GM11168 (cell line): ENCODE data around the gene ROBO2.
"Not testable (repeated sequence)": the region's sequence is repeated elsewhere in the genome, so short reads cannot be mapped to it uniquely, and the experiment has no call there.

Source experiments
- in situ Hi-C: fragments of 300-500 bp; cut with MboI; formaldehyde crosslinking; loops from one replicate; pipeline ENCODE4 v1.12.0; 2022; ENCODE audit warnings: low sequenced_read_pairs; ENCODE audit not compliant: unreplicated experiment

ROBO2 gene

DNA sequence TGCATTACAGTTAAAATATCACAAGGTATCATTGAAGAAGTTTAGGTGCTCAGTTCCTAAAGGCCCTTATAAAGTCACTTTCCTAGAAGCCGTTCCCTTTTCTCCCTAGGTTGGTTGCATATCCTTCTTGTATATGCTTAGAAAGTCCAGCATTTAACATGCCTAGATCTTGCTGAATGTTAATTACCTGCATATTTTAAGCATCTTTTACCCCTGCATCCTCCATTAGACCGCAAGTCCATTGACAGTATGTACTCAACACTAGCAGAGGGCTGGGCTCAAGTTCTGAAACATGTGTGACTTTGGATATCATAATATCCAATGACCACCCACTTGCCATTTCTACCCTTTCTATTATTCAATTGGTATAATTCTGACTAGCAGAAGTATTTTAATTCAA is 336.6 kb downstream of the ROBO2 start:
- in situ Hi-C loops = no loop called here

DNA sequence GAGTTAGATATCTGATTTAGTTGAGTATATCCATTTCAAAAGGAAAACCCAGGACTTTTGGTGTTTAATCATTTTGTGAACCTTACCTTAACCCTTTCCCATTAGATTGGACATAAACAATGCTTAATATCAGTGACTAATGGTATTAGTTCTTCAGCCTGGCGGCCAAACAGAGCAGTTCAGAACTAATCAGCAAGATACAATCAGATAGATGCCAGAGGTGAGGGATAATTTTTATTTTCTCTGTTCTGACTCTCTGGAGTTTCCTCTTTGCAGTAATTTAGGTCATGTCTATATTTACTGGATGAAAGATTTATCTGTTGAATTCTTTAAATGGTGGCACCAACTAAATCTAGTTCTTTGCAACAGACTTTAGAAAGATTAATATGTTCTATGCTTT is 337.8 kb downstream of the ROBO2 start:
- in situ Hi-C loops = no loop called here

DNA sequence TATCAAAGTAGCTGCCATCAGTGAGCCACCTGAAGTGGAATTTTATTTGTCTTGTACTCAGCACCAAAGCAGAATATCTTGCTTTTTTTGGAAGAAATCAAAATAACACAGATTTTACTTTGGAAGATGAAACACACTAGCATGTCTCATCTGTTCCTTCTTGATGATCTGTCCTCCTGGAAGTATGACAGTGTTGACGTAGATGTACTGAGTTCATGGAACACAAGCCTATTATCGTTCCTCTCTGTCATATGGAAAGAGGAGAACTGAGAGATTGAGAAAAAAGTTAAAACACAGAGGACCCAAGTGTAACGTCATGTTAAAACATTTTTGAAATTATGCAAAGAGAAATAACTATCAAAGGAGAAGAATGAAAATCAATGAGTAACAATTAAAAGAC is 340.2 kb downstream of the ROBO2 start:
- in situ Hi-C loops = no loop called here

DNA sequence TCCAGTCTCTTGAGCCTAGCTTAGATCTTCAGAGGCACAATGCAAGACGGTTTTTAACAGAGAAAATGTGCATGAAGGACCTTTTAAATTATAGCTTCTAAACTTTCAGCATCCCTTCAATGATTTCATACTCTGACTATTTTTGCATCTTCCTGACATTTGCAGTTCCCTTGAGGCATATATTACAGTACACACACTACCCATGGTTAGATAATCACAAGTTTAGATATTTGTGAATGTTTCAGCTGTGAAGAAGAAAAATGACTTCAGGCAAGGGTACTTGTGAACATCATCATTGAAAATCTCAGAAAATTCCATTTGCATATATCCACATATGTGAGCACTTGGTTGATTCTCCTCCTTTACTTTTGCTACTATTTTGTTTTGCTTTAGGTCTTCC is 341.5 kb downstream of the ROBO2 start:
- in situ Hi-C loops = no loop called here

DNA sequence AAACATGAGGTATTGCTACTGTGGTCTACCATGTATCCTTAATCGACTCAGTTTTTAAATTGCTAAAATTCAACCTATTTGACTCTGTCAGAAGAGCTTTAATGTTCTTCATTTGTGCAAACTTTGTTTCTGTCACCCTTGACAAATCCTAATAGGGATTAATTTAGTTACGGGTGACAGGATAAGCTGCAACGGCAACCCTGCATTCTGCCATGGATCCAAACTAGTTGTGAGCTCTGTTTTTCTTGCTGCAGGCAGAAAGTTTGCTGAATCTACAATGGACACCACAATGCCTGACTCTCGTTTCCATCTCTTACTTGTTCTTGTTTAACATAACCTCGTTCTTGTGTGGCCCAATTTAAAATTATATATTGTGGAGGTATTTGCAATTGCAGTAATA is 352.3 kb downstream of the ROBO2 start:
- in situ Hi-C loops = no loop called here

DNA sequence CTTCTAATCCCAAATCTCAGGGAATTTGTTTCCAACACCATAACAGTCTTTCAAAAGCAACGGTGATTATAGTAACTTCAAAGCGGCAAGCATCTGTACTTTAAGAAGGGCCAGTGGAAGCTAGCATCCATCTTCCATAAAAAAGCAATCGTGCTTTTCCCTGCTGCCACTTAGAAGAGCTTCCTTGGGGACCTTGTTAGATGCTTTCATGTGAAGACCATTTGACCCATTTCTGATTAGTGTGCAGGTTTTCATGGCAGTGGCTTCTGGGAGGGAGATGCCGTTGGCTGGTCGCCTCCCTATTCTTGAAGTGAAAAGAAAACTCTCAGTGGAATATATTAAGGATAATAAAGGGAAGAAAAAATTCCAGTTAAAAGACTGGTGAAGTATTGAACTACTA is 354.1 kb downstream of the ROBO2 start:
- in situ Hi-C loops = no loop called here

DNA sequence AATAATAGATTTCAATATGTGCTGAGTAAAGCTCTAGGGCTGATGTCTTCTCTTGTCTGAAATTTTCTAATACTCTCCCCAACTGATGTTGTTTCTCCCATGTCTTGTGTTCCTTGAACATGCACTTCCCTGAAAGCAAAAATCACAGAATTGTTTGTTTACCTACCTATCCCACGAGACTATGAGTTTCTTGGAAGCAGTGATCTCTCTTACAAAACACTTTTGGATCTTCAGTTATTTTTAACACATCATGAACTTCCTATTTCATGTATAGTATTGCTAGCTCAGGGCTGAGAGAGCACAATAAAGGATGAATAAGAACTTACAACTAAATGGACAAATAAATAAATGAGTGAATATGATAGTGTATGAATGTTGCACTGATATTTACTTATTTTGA is 365.0 kb downstream of the ROBO2 start:
- in situ Hi-C loops = no loop called here

DNA sequence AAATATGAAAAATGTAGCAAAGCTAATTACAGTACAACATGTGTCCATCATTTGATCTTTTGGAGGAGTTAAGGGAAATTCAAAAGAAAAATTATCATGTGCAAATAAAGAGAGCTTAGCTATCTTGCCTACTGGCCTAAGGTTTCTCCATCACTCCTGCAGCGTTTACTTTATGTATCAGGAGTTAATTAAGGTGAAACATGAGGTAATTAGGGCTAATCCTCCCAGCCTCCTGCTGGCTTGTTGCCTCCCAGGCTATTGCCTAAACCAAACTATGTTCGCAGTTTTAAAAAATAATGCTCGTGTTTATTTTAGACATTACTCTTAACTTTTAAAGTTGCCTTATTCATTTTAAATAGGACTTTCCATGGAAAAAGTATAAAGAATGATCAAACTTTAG is 367.5 kb downstream of the ROBO2 start:
- in situ Hi-C loops = no loop called here

DNA sequence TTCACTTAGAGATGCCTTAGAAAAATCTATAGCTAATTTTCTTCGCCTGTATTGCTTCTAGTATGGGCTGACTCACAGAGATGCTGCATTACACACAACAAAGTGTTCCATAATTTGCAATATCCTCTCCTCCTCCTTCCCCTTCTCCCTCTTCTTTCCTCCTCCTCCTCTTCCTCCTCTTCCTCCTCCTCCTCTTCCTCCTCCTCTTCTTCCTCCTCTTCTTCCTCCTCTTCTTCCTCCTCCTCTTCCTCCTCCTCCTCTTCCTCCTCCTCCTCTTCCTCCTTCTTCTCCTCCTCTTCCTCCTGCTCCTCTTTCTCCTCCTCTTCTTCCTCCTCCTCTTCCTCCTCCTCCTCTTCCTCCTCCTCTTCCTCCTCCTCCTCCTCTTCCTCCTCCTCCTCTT is 370.4 kb downstream of the ROBO2 start:
- in situ Hi-C loops = not testable (repeated sequence)

DNA sequence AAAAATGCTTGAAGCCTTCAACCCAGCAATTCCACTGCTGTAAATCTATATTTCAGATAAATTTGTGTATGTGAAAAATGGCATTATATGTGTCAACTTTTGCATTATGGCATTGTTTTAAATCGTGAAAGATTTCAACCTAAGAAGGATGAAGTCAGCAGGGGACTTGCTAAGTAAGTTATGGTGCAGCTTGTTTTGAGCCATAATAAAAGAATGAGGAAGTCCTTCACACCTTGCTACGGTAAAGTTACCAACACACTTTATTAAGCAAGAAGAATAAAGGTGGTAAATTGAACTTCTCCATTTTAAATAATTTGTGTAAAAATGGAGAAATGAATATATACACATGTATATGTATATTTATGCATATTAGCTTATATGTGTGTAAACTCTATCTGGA is 371.4 kb downstream of the ROBO2 start:
- in situ Hi-C loops = no loop called here

DNA sequence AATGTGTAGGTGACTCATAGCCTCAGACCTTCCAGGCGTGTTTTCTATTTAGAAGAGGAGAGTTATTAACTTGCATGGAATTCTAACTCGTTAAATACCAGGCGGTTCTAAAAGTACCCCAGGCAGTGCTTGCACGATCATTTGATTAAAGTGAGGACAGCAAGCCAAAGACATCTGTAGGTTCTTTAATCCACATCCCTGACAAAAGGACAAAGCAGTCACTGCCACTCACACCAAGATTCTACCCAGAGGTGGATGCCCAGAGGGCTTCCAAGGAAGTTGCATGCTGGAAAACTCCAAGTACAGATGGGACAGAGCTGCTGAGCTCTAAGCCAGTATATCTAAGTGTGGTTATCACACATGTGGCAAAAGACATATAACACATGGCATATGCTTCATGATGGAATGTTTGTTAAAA is 372.1 kb downstream of the ROBO2 start:
- in situ Hi-C loops = no loop called here

DNA sequence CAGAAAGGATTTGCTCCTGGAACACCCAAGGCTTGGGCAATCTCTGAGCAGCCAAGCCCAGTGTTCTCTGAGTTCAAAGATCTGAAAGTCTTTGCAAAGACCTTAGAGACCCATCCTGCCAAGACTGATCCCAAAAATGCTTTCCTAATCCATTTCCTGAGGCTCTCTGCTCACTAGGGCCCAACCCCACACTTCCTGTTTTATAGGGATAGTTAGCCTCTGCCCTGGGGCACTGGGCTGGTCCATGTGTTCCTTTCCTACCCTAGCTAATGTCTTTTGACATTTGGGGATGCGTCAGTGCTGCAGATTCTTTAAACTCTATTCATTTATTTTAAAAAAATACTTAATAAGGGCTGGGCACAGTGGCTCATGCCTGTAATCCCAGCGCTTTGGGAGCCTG is 372.7 kb downstream of the ROBO2 start:
- in situ Hi-C loops = no loop called here

DNA sequence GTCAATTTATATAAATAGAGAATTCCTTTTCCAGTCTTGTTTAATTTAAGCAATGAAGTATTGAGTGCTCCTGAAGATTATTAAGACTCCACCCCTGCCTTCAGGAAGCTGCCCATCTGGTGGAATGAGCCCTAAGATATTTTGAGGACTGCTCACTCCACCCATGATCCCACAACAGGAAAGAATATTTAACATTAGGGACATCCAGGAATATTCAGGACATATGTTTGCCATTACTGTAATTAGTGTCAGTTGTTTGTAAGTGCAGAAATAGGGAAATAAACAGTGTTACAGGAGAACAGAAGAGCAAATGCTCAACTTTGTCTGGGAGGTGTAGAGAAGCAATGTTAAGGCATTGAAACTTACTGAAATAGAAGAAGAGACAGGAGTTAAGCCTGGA is 375.0 kb downstream of the ROBO2 start:
- in situ Hi-C loops = no loop called here

DNA sequence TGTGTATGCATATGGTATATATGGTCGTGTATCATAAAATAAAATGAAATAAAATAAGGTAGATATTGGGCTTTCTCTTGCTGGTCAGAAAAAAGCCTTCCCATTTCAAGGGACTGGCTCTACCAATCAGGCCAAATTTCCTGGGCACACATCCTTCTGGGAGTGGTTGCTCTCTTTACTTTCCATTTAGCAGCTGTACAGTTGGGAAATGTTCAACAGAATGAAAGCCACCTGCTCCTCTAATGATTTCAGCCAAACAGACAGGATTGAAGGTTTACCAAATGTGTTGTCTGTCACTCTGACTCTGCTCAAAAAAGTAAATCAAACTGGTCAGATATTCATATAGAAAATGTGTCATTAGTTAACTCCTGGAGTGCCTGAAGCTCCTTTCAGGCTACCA is 380.4 kb downstream of the ROBO2 start:
- in situ Hi-C loops = no loop called here

DNA sequence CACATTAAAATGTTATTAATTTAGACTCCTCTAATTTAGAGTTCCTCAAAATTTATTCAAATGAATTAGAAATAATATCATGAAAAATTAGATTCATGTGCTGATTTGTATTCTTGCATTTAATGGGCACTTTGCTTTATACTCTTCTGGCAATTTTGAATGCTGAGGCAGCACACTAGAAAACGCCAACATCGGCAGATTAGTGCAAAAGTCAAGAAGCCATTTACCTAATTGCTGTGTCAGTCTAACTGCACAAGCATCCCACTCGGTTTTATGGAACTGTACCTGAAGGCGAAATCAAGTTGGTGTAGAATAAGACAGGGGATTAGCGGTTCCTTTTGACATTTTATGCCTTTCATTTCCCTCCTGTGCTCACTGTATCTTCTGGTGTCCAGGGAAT is 382.0 kb downstream of the ROBO2 start:
- in situ Hi-C loops = no loop called here

DNA sequence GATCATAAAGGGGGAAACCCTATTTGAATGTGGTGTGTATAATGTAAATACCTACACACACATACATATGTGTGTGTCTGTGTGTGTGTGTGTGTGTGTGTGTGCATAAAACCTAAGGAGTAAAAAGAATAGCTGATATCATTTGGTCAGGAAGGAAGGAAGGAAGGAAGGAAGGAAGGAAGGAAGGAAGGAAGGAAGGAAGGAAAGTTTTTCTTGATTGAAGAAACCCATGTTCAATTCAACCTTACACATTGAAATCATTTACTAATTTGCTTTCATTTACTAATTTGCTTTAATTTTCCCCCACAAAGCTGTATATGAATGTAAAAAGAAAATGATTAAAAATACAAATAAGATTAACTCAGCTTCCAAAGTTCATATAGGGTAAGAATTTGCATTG is 386.6 kb downstream of the ROBO2 start:
- in situ Hi-C loops = no loop called here

DNA sequence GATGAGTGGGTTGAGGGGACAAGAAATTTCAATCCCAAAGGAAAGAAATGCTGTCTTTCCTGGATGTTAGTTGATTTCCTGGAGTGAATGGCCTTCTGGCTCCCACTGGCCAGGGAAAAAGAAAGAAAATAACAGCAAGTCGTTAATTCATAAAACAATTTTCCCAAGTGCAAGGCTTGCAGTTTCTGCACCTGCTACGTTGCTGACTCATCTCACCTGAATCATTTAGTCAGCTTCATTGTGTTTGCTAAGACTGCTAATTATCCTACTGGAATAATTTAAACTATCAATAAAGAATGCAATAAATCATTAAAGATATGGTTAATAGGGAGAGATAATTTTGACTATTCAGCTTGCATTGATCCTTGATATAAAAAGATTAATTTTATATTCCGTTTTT is 387.6 kb downstream of the ROBO2 start:
- in situ Hi-C loops = no loop called here

DNA sequence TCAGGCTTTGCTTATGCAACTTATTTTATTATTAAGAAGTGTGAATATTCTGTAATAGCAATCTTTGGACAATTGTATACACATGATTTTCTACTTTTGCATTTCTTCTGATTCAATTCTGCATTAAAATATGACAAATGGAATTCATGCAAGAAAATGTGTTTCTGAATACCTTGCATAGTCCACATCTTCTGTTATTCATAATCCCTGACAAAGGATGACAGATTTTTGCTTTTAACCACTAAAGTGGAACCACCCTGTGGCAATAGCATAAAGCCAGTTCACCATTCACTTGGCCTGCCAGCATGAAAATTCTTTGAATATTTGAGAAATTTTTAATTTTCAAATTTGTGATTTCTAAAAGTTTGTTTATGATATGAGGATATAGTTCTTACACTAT is 397.0 kb downstream of the ROBO2 start:
- in situ Hi-C loops = no loop called here

DNA sequence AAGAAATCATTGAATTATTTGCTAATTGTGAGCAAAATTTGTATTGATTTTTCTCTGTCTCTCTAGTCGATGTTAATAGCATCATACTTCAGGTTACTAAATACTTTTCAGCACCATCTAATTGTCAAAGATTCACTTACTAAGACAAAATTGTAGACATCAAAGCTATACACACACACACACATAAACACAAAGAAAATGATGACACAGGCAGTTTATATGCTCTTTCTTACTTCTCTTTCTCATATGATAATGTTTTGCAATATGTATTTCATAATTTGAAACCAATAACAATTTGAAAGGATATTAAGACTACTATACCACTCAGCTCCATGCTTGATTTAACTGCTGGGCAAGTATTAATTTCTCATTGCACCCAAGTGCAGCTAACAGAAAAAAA is 406.2 kb downstream of the ROBO2 start:
- in situ Hi-C loops = no loop called here

DNA sequence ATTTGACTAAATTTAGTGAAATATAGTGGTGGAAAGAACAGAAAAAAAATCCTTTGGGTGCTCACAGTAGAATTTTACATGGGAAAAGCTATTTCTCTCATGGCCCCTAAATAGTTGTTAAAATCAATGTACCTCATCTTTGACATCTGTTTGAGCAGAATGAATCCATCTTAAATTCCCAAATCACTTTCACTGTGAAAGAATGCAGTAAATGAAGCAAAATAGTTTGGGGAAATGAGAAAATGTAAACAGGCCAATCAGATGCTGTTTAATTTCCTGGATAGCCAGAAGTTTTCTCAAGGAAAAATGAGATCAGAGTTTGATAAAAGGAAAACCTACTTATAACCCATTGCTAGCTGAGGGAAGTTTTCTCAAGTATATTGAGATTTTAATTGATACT is 406.9 kb downstream of the ROBO2 start:
- in situ Hi-C loops = no loop called here

DNA sequence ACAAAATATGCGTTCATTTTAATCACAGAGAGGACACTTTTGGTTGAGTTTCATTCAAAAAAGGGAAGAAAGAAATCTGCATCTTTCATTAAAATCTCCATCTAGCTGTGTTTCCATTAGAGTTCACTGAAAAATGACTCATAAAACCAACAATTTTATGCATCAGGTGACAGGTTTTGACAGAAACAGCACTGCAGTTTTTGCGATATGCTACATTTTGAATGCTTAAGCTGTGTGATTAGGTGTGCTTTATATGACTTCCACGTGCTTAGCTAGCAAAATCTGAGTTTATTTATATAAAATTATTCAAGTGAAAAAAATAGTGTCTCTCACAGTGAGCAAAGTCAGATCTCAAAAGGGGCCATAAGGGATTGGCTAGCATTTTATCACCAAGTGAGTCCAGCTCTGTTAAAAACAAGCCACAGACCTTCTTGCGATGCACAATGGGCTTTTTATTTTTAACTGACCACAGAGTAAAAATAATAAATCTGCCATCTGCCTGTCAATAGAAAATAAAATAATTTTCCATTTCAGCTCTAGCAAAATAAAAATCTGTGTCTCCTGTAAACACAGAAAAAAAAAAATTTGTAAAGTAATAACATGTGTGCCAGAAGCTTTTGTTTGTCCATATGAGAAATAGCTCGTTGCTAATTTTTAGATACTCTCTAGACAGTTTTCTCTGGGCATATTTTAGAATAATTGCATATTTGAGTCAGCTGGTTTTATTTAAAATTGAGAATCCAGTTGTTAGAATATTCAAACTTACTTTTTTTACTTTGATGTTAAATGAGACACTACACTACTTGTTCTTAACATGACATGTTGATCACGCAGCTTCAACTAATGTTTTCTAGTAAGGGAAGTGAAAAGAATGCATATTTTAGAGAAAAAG is 409.8 kb downstream of the ROBO2 start:
- in situ Hi-C loops = no loop called here

DNA sequence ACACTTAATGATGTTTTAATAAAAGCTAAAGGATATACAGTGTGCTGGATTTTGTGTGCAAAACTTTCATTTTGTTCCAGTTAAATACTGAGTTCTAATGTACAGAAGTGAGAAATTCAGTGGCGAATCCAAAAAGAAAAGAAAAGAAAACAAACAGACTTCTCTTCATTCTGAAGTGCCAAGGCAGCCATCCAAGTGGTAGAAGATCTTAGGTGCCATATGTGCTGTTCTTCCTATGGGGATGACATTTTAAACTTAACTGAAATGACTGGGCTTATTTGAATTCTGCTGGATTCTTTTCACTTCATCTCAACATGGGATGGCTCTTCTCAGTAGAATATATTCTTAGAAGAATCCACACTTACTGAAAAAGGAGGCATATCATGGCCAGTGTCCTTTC is 416.5 kb downstream of the ROBO2 start:
- in situ Hi-C loops = no loop called here
